Adrenal gland (tissue), 12 donors: ENCODE measurements around the gene UQCC5. TPM values are rescaled to one million over a fixed set of nuclear protein-coding genes. Genes with fewer than 3 reads are reported as not detected.

ENCODE experiments used
- DNase-seq, 7 donors: peaks; one replicate each; pipeline ENCODE4 v3.0.0-alpha.2; 2019 to 2020
- H3K27ac ChIP-seq, 5 donors: fragments of 200-600 bp; sonication (generic) in 4 of 5; 1 replicate in 3 of 5; 2 replicates in 2 of 5; pipeline versions ENCODE4 v1.5.1 to v1.8.0; 2016 to 2020; ENCODE audit warnings: mild to moderate bottlenecking in 1 of 5
- H3K27me3 ChIP-seq: fragments of 200-600 bp; 2 replicates; pipeline ENCODE4 v1.8.0; 2021
- H3K36me3 ChIP-seq, 2 donors: fragments of 200-600 bp; replicated peaks in 1 of 2; 1 replicate in 1 of 2; 2 replicates in 1 of 2; pipeline versions ENCODE4 v1.5.1 to v1.8.0; 2018 to 2022
- H3K4me1 ChIP-seq, 2 donors: fragments of 200-600 bp; replicated peaks in 1 of 2; 1 replicate in 1 of 2; 2 replicates in 1 of 2; pipeline versions ENCODE4 v1.5.1 to v1.8.0; 2018 to 2021
- H3K4me3 ChIP-seq, 4 donors: fragments of 200-600 bp; sonication (generic) in 3 of 4; one replicate each; pipeline ENCODE4 v1.5.1; 2016 to 2018
- H3K9me3 ChIP-seq, 3 donors: fragments of 200-600 bp; sonication (generic) in 1 of 3; replicated peaks in 1 of 3; 1 replicate in 2 of 3; 2 replicates in 1 of 3; pipeline versions ENCODE4 v1.5.1 to v1.8.0; 2016 to 2021
- CTCF ChIP-seq, 6 experiments: fragments of 450-650 bp in 4 of 6; fragments of 200-600 bp in 2 of 6; sonication (generic) in 1 of 6; IDR thresholded peaks; 1 replicate in 5 of 6; 2 replicates in 1 of 6; pipeline versions ENCODE4 v1.5.1 to v1.8.0; 2016 to 2021; ENCODE audit warnings: antibody characterized with exemption in 6 of 6, mild to moderate bottlenecking in 2 of 6, moderate library complexity in 1 of 6
- POLR2A ChIP-seq, 2 donors: fragments of 450-650 bp; IDR thresholded peaks; one replicate each; pipeline ENCODE4 v1.6.1; 2017; ENCODE audit warnings: antibody characterized with exemption in 2 of 2, mild to moderate bottlenecking in 2 of 2, moderate library complexity in 1 of 2
- WGBS, 4 donors: extraction: QIAGEN DNeasy Blood & Tissue Kit in 2 of 4; methylation state at CpG; one replicate each; pipeline versions ENCODE4 v1.1.5 to v1.1.7; 2013 to 2017; 5-methylcytosine and 5-hydroxymethylcytosine counted together
- intact Hi-C, 2 donors: fragments of 100-400 bp; cut with DNase I; formaldehyde crosslinking; loops; one replicate each; pipeline versions ENCODE4 v1.14.1 to v1.15.0; 2022 to 2023
- polyA plus RNA-seq, 3 donors: library from polyadenylated mRNA; stranded (reverse); fragments of 200-250 nt in 2 of 3; fragments of 350-450 nt in 1 of 3; fragmentation: Illumina TruSeq in 1 of 3; extraction: RNeasy Lipid Tissue Mini Kit (QIAGEN cat#74804) in 1 of 3; gene quantifications; one replicate each; pipeline ENCODE4 v1.2.3, GENCODE V29; 2013 to 2014
- total RNA-seq, 9 donors: library from RNA; depleted of rRNA in 4 of 9; stranded (reverse); fragments of >200 nt in 4 of 9; fragments of 120-200 nt in 1 of 9; fragmentation: NEBNext Ultra II Directional in 1 of 9; extraction: Animal tissue kit (Norgen Biotek cat#: 25700) in 1 of 9; gene quantifications; one replicate each; pipeline versions ENCODE4 v1.1.0 to v1.2.4, GENCODE V29; 2013 to 2023
- donor health status: healthy with polysubstance abuse.
- donor health status: Bipolar disorder and iron deficiency.
- donor health status: DM: yes; HTN: yes; CAD: no.
- donor health status: DM: no; HTN: no; CAD: no.
- donor health status: DM: no; HTN: no; CAD: no.
- donor health status: DM: yes; HTN: yes; CAD: no.

Gene UQCC5
- total and polyA plus RNA-seq, 12 donors, result 1.1 to 330 (median 72.3) TPM

- Histone ChIP-seq H3K36me3 (peaks cover 0 to 23% of the 10 kb centered on the region in 2 donors), H3K27ac (peak overlapping the region in 4 of 5 donors; percentile 13 to 84 (median 68)), H3K4me3 (no peak overlapping the region), H3K9me3 (no peaks in the 10 kb centered on the region), H3K4me1 (peaks cover 38 to 73% of the 10 kb centered on the region in 2 donors), H3K27me3 (no peaks in the 10 kb centered on the region)
- 68 to 91% (median 77%) methylated on average over 4 to 10 of the region's 10 CpGs for WGBS, 4 donors
- TF ChIP-seq CTCF (IDR thresholded peaks at IDR 0.05) (no peak), POLR2A (IDR thresholded peaks at IDR 0.05) (peak in 1 of 2 donors; percentile 12)
- DNase-seq, result peak in 5 of 7 donors; percentile 18 to 70 (median 26)
- intact Hi-C loops, result loop anchor here in 1 of 2 donors (5.0 to 10.0 kb wide), 2 partner anchors 59 to 154 kb away; partner anchors contain the start of genes GNL3 and PBRM1
These were observed 5.2 kb upstream of the UQCC5 start for GRCh38 chr3:52530918-52531826.

- DNase-seq, result peak in 6 of 7 donors; percentile 28 to 68 (median 34)
- TF ChIP-seq CTCF (IDR thresholded peaks at IDR 0.05) (no peak), POLR2A (IDR thresholded peaks at IDR 0.05) (no peak)
- Histone ChIP-seq H3K4me1 (peaks cover 34 to 65% of the 10 kb centered on the region in 2 donors), H3K27ac (peak overlapping the region in 3 of 5 donors; percentile 3 to 84 (median 75)), H3K36me3 (peaks cover 0 to 22% of the 10 kb centered on the region in 2 donors), H3K4me3 (peak overlapping the region in 1 of 4 donors; percentile 92), H3K27me3 (no peaks in the 10 kb centered on the region), H3K9me3 (no peaks in the 10 kb centered on the region)
- intact Hi-C loops, result loop anchor here in 1 of 2 donors (5.0 to 10.0 kb wide), 2 partner anchors 60 to 153 kb away; partner anchors contain the start of genes GNL3 and PBRM1
- 66 to 85% (median 83%) methylated on average over 8 to 14 of the region's 14 CpGs for WGBS, 4 donors
These were observed 4.4 kb upstream of the UQCC5 start for GRCh38 chr3:52531860-52532516.

GRCh38 chr3:52532517-52532837, 3.9 kb upstream of the UQCC5 start:
- Histone ChIP-seq H3K27me3 (no peaks in the 10 kb centered on the region), H3K9me3 (no peaks in the 10 kb centered on the region), H3K4me3 (peak overlapping the region in 3 of 4 donors; percentile 49 to 92 (median 50)), H3K4me1 (peaks cover 30 to 63% of the 10 kb centered on the region in 2 donors), H3K36me3 (peaks cover 0 to 17% of the 10 kb centered on the region in 2 donors), H3K27ac (peak overlapping the region in 4 of 5 donors; percentile 14 to 84 (median 56))
- WGBS, 4 donors, result 13 to 38% (median 33%) methylated on average over 3 to 5 of the region's 5 CpGs
- intact Hi-C loops, result loop anchor here in 1 of 2 donors (5.0 to 10.0 kb wide), 2 partner anchors 60 to 152 kb away; partner anchors contain the start of genes GNL3 and PBRM1
- peak in 6 of 7 donors; percentile 50 to 87 (median 60) for DNase-seq
- no peak for TF ChIP-seq CTCF (IDR thresholded peaks at IDR 0.05)
- TF ChIP-seq POLR2A (IDR thresholded peaks at IDR 0.05), result no peak
